GM19467 (cell line): ENCODE data around the gene GAR1.
"Not testable (repeated sequence)": the region's sequence is repeated elsewhere in the genome, so short reads cannot be mapped to it uniquely, and the experiment has no call there.

Source experiments
- ATAC-seq: cut with Tn5 transposase; IDR thresholded peaks from one replicate; pipeline ENCODE4 v1.9.1; 2021; ENCODE audit warnings: mild to moderate bottlenecking, moderate library complexity; ENCODE audit not compliant: unreplicated experiment

The GAR1 gene

GRCh38 chr4:109836985-109837384, 21.4 kb downstream of the GAR1 start:
- ATAC-seq: no peak

- no peak for ATAC-seq
Measured at GRCh38 chr4:109846395-109847098, 31.0 kb downstream of the GAR1 start.

- ATAC-seq: no peak
Measured at GRCh38 chr4:109847896-109848442, 32.4 kb downstream of the GAR1 start, which contains the start of gene LRIT3. Gene LRIT3 (plus strand): TSS chr4:109848107. CDS start chr4:109848202, 95 bp downstream.

GRCh38 chr4:109848501-109848900, 32.9 kb downstream of the GAR1 start:
- ATAC-seq: no peak

GRCh38 chr4:109850601-109851000, 35.0 kb downstream of the GAR1 start:
- ATAC-seq: no peak

GRCh38 chr4:109859426-109860300, 44.1 kb downstream of the GAR1 start:
- not testable (repeated sequence) for ATAC-seq

- no peak for ATAC-seq
Measured at GRCh38 chr4:109861271-109861670, 45.7 kb downstream of the GAR1 start.

- ATAC-seq: no peak
Measured at GRCh38 chr4:109861916-109862511, 46.5 kb downstream of the GAR1 start.

GRCh38 chr4:109864134-109864533, 48.6 kb downstream of the GAR1 start:
- ATAC-seq: no peak

GRCh38 chr4:109870061-109870460, 54.5 kb downstream of the GAR1 start:
- no peak for ATAC-seq

- ATAC-seq: no peak
Measured at GRCh38 chr4:109872065-109872464, 56.5 kb downstream of the GAR1 start.

GRCh38 chr4:109872950-109873656, 57.5 kb downstream of the GAR1 start:
- ATAC-seq: no peak

- no peak for ATAC-seq
Measured at GRCh38 chr4:109873791-109874514, 58.4 kb downstream of the GAR1 start.
